Karpas-422 (cell line): ENCODE results near the gene WNK3. TPM values are rescaled to one million over a fixed set of nuclear protein-coding genes. Genes with fewer than 3 reads are reported as not detected.

Source experiments
- DNase-seq: peaks from one replicate; pipeline ENCODE4 v3.0.0-alpha.2; 2015
- H2AFZ ChIP-seq: fragments of 200-600 bp; sonication (generic); 2 replicates; pipeline ENCODE4 v1.6.1; 2014; ENCODE audit warnings: antibody characterized with exemption, low read length, mixed read lengths
- H3K27ac ChIP-seq: fragments of 200-600 bp; sonication (generic); 2 replicates; pipeline ENCODE4 v1.5.1; 2014; ENCODE audit warnings: mild to moderate bottlenecking, low read length, moderate library complexity
- H3K27me3 ChIP-seq: fragments of 200-600 bp; sonication (generic); 2 replicates; pipeline ENCODE4 v1.6.1; 2014; ENCODE audit warnings: low read length, mixed read lengths
- H3K36me3 ChIP-seq: fragments of 200-600 bp; sonication (generic); 2 replicates; pipeline ENCODE4 v1.6.1; 2014; ENCODE audit warnings: low read length, mixed read lengths; ENCODE audit not compliant: insufficient read depth
- H3K4me1 ChIP-seq: fragments of 200-600 bp; sonication (generic); 2 replicates; pipeline ENCODE4 v1.6.1; 2014; ENCODE audit warnings: mild to moderate bottlenecking, low read length, mixed read lengths
- H3K4me2 ChIP-seq: fragments of 200-600 bp; sonication (generic); 2 replicates; pipeline ENCODE4 v1.6.1; 2014; ENCODE audit warnings: low read length, low read depth, mild to moderate bottlenecking; ENCODE audit not compliant: poor library complexity, severe bottlenecking
- H3K4me3 ChIP-seq: fragments of 200-600 bp; sonication (generic); 2 replicates; pipeline ENCODE4 v1.5.1; 2014; ENCODE audit warnings: mild to moderate bottlenecking, antibody characterized with exemption, low read length, mixed read lengths
- H3K79me2 ChIP-seq: fragments of 200-600 bp; sonication (generic); 2 replicates; pipeline ENCODE4 v1.6.1; 2014; ENCODE audit warnings: mild to moderate bottlenecking, low read length, mixed read lengths
- H3K9ac ChIP-seq: fragments of 200-600 bp; sonication (generic); 2 replicates; pipeline ENCODE4 v1.6.0; 2014; ENCODE audit warnings: low read length
- H3K9me2 ChIP-seq: fragments of 200-600 bp; sonication (generic), shearing (Covaris generic); replicated peaks from 2 replicates; pipeline ENCODE4 v1.6.0; 2014; ENCODE audit warnings: mild to moderate bottlenecking, low read length, moderate library complexity; ENCODE audit not compliant: insufficient read depth
- H3K9me3 ChIP-seq: fragments of 300-700, 200-600 bp; sonication (generic); 2 replicates; pipeline ENCODE4 v1.6.1; 2014; ENCODE audit warnings: low read length, mixed read lengths
- H4K20me1 ChIP-seq: fragments of 200-600 bp; sonication (generic); 2 replicates; pipeline ENCODE4 v1.6.1; 2014; ENCODE audit warnings: mild to moderate bottlenecking, antibody characterized with exemption, low read length, low read depth; ENCODE audit not compliant: insufficient read depth
- total RNA-seq: library from RNA; depleted of rRNA; stranded (reverse); fragments of >200 nt; shearing (Covaris generic); gene quantifications from 2 replicates; pipeline ENCODE4 v1.2.3, GENCODE V29; 2014; ENCODE audit warnings: low replicate concordance

The WNK3 gene
- total RNA-seq, 1 experiment from 2014 or later, result 0.04 TPM

DNA sequence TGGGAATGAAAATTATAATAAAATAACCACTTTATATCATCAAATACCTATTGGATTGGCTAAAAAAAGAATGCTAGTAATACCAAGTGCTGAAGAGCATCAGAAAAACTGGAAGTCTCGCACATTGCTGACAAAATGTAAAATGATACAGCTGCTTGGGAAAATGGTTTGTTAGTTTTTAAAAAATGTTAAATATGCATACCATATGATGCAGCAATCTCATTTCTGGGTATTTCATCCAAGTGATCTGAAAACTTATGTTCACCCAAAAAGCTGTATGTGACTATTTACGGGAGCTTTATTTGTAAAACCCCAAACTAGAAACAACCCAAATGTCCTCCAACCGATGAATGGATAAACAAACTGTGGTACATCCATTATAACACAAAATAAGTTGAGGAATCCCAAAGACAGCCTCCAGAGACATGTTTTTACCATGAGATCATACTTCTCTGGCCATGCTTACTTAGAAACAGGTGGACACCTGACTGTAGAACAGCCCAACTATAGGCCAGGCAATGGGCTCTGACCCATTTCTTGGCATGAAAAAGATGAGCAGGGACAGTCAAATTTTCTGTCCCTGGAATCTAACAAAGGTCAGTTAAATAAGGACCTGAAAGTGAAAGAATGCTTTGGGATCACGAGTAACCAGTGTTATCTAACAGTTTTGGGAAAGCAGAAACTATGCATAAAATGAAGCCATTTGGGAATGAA lies 127.3 kb downstream of the WNK3 start:
- Histone ChIP-seq H3K4me1 (no peaks in the 10 kb centered on the region), H2AFZ (no peak overlapping the region), H4K20me1 (no peaks in the 10 kb centered on the region), H3K36me3 (no peaks in the 10 kb centered on the region), H3K27ac (no peak overlapping the region), H3K9me2 (no peaks in the 10 kb centered on the region), H3K9me3 (no peaks in the 10 kb centered on the region), H3K27me3 (no peaks in the 10 kb centered on the region), H3K9ac (no peak overlapping the region), H3K79me2 (no peaks in the 10 kb centered on the region), H3K4me3 (no peak overlapping the region), H3K4me2 (no peak overlapping the region)
- DNase-seq, result no peak

DNA sequence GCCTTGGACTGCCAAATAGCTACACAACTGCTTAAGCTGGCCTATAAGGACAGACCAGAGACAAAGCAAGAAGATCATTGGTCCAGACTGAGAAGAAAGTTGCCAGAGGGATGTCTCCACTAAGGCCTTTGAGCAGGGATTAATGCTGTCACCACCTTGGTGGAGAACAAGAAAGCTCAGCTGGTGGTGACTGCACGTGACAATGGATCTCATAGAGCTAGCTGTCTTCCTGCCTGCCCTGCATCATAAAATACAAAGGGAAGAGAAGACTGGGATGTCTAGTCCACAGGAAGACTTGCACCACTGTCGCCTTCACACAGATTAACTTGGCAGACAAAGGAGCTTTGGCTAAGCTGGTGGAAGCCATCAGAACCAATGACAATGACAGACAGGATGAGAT lies 134.3 kb downstream of the WNK3 start:
- no peak overlapping the region for H2AFZ ChIP-seq
- H3K4me1 ChIP-seq, result no peaks in the 10 kb centered on the region
- H3K27ac ChIP-seq, result no peak overlapping the region
- no peak overlapping the region for H3K4me3 ChIP-seq
- no peak overlapping the region for H3K9ac ChIP-seq
- H3K36me3 ChIP-seq, result no peaks in the 10 kb centered on the region
- H3K27me3 ChIP-seq, result no peaks in the 10 kb centered on the region
- no peaks in the 10 kb centered on the region for H3K9me2 ChIP-seq
- no peaks in the 10 kb centered on the region for H3K9me3 ChIP-seq
- H3K4me2 ChIP-seq, result no peak overlapping the region
- H3K79me2 ChIP-seq, result no peaks in the 10 kb centered on the region
- no peak for DNase-seq
- H4K20me1 ChIP-seq, result no peaks in the 10 kb centered on the region

DNA sequence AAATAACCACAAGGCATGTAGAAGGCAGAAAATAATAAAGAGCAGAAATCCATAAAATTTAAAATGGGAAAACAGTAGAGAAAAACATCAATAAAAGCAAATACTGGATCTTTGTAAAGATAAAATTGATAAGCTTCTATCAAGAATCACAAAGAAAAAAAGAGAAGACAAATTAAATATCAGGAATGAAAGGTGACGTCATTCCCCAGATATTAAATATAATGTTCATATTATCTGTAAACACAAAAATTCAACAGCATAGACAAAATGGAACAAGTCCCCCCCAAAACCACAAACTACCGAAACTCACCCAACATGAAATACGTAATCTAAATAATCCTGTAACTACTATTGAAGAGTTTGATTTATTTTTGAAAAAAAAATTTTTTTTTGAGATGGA lies 144.2 kb downstream of the WNK3 start:
- H3K79me2 ChIP-seq, result no peaks in the 10 kb centered on the region
- no peak overlapping the region for H3K9ac ChIP-seq
- H3K4me3 ChIP-seq, result no peak overlapping the region
- no peaks in the 10 kb centered on the region for H3K4me1 ChIP-seq
- no peak overlapping the region for H3K4me2 ChIP-seq
- H3K27me3 ChIP-seq, result no peaks in the 10 kb centered on the region
- DNase-seq, result no peak
- H2AFZ ChIP-seq, result no peak overlapping the region
- no peaks in the 10 kb centered on the region for H3K9me3 ChIP-seq
- H3K27ac ChIP-seq, result no peak overlapping the region
- H4K20me1 ChIP-seq, result no peaks in the 10 kb centered on the region
- no peaks in the 10 kb centered on the region for H3K36me3 ChIP-seq
- no peaks in the 10 kb centered on the region for H3K9me2 ChIP-seq

DNA sequence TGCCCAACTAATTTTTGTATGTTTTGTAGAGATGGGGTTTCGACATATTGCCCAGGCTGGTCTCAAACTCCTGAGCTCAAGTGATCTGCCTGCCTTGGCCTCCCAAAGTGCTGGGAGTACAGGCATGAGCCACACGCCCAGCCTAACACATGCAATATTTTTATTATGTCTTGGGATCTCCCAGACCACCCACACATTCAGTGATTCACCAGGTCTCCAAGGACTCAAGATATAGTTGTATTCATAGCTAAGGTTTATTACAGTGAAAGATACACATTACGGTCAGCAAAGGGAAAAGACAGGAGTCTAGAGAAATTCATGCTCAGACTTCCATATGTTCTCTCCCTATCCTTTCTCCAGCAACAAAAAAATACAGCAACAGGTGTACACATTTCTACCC lies 149.3 kb downstream of the WNK3 start:
- no peak overlapping the region for H3K9ac ChIP-seq
- no peaks in the 10 kb centered on the region for H3K9me3 ChIP-seq
- H2AFZ ChIP-seq, result no peak overlapping the region
- no peak overlapping the region for H3K4me3 ChIP-seq
- H3K27me3 ChIP-seq, result no peaks in the 10 kb centered on the region
- no peaks in the 10 kb centered on the region for H3K9me2 ChIP-seq
- H3K27ac ChIP-seq, result no peak overlapping the region
- no peaks in the 10 kb centered on the region for H3K79me2 ChIP-seq
- DNase-seq, result no peak
- H4K20me1 ChIP-seq, result no peaks in the 10 kb centered on the region
- no peaks in the 10 kb centered on the region for H3K4me1 ChIP-seq
- H3K36me3 ChIP-seq, result no peaks in the 10 kb centered on the region
- H3K4me2 ChIP-seq, result no peak overlapping the region

DNA sequence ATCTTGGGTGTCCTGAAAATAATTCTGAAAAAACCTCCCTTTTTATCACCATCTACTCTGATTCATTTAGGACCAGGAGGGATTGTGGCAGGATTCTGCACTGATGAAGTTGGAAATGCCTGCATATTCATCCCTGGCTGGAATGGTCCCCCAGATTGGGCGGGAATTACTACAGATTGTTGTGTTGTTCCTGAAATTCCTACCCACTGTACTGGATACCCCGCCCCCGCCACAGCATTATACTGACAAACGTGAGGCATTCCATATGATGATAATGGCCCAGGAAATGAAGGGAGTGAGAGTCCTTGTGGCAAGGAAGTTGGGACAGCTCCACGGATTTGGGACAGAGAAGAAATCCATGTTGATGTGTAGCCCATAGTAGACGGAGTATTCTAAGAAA lies 159.6 kb downstream of the WNK3 start:
- Histone ChIP-seq H3K9me2 (no peaks in the 10 kb centered on the region), H3K27ac (no peak overlapping the region), H3K27me3 (no peaks in the 10 kb centered on the region), H3K4me3 (no peak overlapping the region), H2AFZ (no peak overlapping the region), H3K9ac (no peak overlapping the region), H3K9me3 (no peaks in the 10 kb centered on the region), H3K4me2 (no peak overlapping the region), H3K79me2 (no peaks in the 10 kb centered on the region), H3K36me3 (no peaks in the 10 kb centered on the region), H4K20me1 (no peaks in the 10 kb centered on the region), H3K4me1 (peaks cover 3% of the 10 kb centered on the region)
- DNase-seq, result no peak

DNA sequence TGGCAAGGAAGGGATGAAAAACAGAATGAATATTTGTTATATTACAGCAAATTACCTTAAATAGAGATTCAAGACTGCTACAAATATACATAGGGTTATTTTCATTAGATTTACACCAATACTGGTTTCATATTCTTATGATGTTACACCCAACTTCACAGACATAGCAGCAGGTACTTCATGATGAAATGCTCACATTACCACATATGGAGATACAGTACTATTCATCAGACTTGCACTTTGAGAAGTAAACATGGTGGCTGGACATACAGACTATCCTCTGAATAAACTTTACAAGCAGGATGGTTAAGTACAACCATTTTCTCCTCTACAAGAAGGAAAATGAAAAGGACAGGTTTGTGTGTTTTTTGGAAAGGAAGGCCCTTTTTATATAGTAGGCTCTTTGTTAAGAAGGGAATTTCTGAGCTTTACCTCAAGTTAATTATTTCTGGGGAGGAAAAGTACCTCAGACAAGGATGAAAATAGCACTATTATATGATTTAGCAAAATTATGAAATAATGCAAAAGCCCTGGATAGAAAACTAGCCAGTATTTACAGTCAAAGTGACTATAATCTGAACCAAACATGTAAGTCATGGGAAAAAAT lies 162.8 kb downstream of the WNK3 start:
- peaks cover 29% of the 10 kb centered on the region for H3K4me1 ChIP-seq
- H3K4me2 ChIP-seq, result no peak overlapping the region
- H3K36me3 ChIP-seq, result no peaks in the 10 kb centered on the region
- H3K79me2 ChIP-seq, result no peaks in the 10 kb centered on the region
- H3K27ac ChIP-seq, result no peak overlapping the region
- DNase-seq, result no peak
- H4K20me1 ChIP-seq, result no peaks in the 10 kb centered on the region
- H3K9me2 ChIP-seq, result no peaks in the 10 kb centered on the region
- no peaks in the 10 kb centered on the region for H3K9me3 ChIP-seq
- H3K9ac ChIP-seq, result no peak overlapping the region
- H3K4me3 ChIP-seq, result no peak overlapping the region
- H3K27me3 ChIP-seq, result no peaks in the 10 kb centered on the region
- H2AFZ ChIP-seq, result no peak overlapping the region

DNA sequence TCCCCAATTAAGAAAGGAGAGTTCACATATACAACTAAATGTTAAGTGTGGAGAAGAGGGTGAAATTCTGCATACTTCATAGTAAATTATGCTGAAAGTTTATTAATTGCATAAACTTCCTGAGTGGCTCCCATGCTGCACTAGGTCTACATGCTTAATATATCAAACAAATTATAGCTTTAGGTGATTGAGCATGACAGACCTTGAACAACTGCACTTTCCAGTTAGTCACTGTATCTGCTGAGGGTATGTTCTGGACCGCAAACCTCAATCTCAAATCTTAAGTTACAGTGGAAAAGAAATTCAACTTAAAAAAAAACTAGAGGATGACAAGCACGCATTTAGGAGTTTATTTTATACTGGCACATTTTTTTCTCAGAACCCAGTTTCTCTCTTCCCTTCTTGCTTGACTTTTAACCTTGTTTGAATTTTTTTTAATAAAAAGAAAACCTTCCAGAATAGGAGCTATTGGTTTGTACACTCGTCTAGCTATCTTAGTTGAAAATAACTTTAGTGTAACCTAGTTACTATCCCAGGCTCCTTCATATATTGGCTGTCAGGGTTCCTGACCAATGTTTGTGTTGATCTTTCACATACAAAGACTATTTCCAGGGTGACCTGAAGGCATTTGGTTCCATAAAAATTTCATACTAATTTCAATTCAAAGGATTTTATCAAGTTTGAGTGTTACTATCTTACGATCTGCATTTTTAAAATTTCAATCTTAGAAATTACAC lies 164.6 kb downstream of the WNK3 start:
- Histone ChIP-seq H3K4me3 (no peak overlapping the region), H3K79me2 (no peaks in the 10 kb centered on the region), H3K4me2 (peak overlapping the region; percentile 39), H3K27me3 (no peaks in the 10 kb centered on the region), H4K20me1 (no peaks in the 10 kb centered on the region), H3K9me2 (no peaks in the 10 kb centered on the region), H3K9ac (no peak overlapping the region), H2AFZ (no peak overlapping the region), H3K9me3 (no peaks in the 10 kb centered on the region), H3K27ac (no peak overlapping the region), H3K36me3 (no peaks in the 10 kb centered on the region), H3K4me1 (peaks cover 29% of the 10 kb centered on the region)
- no peak for DNase-seq

DNA sequence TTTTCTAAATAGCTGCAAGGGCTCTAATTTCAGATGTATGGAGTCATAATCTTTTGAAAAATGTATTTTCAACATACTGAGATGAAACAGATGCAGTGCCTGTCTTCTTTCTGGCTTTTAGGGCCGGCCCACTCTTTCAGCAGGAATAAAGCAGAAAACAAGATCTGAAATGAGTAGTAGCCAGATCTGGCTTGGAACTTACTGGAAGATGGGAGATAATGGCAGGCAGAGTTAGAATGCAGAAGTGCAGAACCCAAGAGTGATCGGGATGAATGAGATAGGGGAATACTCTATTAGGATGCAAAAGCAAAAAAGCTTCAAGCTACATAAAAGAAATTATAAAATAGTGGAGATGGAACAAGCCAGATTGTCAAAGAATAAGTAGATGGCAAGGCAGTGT lies 173.4 kb downstream of the WNK3 start:
- DNase-seq, result no peak
- H3K27ac ChIP-seq, result no peak overlapping the region
- no peak overlapping the region for H3K4me2 ChIP-seq
- H3K4me1 ChIP-seq, result peaks cover 28% of the 10 kb centered on the region
- no peak overlapping the region for H3K4me3 ChIP-seq
- H2AFZ ChIP-seq, result no peak overlapping the region
- no peaks in the 10 kb centered on the region for H3K9me2 ChIP-seq
- H3K9me3 ChIP-seq, result no peaks in the 10 kb centered on the region
- H3K79me2 ChIP-seq, result peaks cover 34% of the 10 kb centered on the region
- no peaks in the 10 kb centered on the region for H3K27me3 ChIP-seq
- no peak overlapping the region for H3K9ac ChIP-seq
- H3K36me3 ChIP-seq, result no peaks in the 10 kb centered on the region
- no peaks in the 10 kb centered on the region for H4K20me1 ChIP-seq
